GM19463 (cell line): ENCODE measurements around the gene ABL1.

ENCODE experiments used
- ATAC-seq: cut with Tn5 transposase; IDR thresholded peaks from one replicate; pipeline ENCODE4 v1.9.1; 2021; ENCODE audit warnings: mild to moderate bottlenecking, moderate library complexity; ENCODE audit not compliant: unreplicated experiment

The ABL1 gene

GRCh38 chr9:130913599-130914416 lies 78.8 kb downstream of the ABL1 start:
- no peak for ATAC-seq

DNA sequence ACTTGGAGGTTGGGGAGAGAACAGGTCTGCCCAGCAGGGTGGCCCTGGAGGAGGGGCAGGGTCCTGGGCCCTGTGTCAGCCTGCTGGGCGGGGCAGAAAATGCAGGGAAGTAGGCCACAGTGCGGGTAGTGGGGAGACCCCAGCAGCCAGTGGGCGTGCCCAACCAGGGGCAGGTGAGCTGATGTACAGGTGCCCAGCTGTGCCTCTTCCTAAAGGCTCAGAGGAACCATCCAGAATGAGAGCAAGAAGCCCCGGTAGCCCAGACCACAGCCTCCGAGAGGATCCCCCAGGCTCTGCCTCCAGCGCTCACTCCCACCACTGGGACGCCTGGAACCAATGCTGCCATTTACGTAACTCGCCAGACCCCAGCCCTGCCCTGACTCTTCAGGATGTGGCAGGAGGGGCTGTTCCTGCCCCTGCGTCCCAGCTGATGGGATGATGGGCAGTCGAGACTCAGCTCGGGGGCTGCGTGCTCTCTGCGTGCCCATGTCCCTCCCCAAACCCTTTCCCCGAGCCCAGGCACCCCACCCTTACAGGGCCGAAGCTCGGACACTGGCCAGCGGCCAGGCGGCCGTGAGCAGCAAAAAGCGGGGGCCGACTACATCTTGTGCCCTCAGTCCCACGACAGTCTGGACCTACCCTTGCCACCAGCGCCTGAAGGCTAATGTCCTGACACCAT lies 79.5 kb downstream of the ABL1 start:
- no peak for ATAC-seq

- no peak for ATAC-seq
Observed at GRCh38 chr9:130915096-130915447, 80.0 kb downstream of the ABL1 start.

GRCh38 chr9:130917168-130917960 lies 82.3 kb downstream of the ABL1 start:
- ATAC-seq, result no peak

GRCh38 chr9:130918101-130918825 lies 83.2 kb downstream of the ABL1 start:
- ATAC-seq, result no peak

DNA sequence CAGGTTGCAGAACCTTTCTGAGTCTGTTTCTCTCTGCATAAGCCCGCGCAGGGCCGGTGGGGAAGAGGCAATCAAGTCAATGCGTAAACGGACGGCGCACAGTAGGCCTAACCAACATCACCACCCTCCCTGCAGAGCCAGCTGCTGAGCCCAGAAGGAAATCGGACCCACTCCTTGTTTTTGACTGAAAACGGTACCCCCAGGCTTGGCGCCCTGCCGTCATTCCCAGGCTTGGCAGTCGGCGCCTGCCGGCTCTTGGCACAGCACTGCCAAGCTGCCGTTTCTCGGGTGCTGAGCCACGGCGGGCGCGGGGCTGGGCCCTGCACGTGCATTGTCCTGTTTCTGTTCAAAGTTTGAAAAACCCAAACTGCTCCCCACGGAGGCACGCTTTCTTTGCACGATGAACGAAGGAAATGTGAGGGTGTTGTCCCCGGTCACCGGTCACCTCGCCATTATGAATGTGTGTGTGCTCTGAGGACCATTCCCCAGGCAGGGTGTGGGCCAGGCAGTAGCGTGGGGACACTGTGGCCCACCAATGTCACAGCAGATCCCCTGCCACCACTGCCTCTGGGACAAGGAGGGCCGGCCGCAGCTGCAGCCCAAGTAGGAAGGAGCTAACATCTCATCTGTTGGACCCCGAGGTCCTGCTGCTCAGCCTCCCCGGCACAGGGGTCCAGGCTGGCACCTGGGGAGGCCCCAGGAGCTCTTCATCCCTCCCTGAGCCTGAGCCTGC lies 83.9 kb downstream of the ABL1 start:
- ATAC-seq, result no peak

- no peak for ATAC-seq
Observed at GRCh38 chr9:130919559-130920145, 84.6 kb downstream of the ABL1 start.

GRCh38 chr9:130920233-130920632 lies 85.2 kb downstream of the ABL1 start:
- ATAC-seq, result no peak

DNA sequence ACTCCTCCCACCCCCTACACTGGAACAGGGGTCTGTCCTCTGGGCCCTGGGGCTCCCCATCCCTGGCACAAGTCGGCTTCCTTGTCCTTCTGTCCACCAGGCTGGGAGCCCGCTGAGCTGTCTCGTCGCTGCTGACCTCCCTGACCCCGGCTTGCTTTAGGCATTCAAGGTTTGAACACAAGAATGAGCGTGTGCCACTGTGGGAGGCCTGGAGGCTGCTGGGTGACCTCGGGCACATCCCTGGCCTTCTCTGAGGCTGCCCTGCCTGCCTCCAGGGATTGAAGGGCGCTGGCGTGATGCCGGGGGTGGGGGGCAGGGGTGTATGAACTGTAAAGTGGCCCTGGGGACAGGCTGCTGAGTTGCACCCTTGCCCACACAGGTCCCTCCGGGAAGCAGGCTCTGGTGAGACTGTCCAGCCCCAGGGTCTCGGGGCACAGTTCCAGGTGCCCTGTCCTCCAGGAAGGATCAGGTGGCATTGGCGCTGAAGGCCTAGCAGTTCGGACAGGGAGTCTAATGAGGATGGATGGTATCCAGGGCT lies 85.8 kb downstream of the ABL1 start:
- ATAC-seq, result no peak

DNA sequence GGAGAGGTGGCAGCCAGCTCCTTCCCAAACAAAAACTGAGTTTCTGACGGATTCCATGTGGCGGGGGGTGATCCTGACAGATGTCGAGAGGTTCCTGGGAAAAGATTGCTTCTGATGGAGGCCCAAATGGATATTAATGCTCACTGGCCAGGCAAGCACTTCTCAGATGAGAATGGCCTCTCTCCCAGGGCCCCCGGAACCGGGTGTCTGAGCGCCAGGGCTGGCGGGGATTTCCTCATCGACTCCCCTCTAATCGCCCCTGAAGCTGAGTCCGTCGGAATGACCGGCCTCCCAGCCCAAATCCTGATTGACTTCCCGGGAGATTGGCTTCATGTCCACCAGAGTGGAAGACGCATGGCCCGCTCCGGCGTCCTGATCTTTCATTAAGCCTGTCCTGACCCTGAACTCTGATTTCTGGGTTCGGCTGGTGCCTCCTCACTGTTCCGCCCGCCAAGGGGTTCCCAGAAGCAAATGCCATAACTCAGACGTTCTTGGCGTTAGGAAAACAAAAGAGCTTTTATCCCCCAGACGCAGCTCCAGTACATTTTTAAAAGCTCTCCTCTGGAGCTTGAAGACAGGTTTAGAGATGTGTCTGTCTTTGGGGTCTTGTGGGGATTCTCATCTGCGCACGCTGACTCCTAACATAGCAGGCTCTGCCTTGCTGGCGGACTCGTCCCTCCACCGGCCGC lies 86.4 kb downstream of the ABL1 start:
- ATAC-seq, result no peak

GRCh38 chr9:130921989-130922892 lies 87.2 kb downstream of the ABL1 start:
- no peak for ATAC-seq

GRCh38 chr9:130922893-130923610 lies 88.0 kb downstream of the ABL1 start:
- ATAC-seq, result no peak

GRCh38 chr9:130923611-130924447 lies 88.8 kb downstream of the ABL1 start:
- no peak for ATAC-seq

DNA sequence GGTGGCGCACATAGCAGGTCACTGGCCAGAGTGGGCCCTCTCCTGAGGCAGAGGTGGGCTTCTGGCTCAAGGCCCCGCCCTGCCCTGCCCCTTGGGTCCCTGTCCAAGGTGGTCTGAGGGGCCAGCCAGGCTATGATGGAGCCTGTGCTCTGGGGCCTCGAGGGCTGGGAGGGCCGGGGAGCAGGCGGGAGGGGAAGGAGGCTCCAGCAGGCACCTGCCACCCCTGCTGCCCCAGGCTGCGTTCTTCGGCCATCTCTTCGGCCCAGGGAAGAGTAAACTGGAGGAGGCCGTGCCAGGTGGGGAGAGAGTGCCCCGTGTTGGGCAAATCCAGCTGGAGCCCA lies 89.4 kb downstream of the ABL1 start:
- no peak for ATAC-seq

GRCh38 chr9:130925050-130925678 lies 90.1 kb downstream of the ABL1 start:
- ATAC-seq, result no peak

GRCh38 chr9:130927338-130927737 lies 92.3 kb downstream of the ABL1 start:
- ATAC-seq, result no peak
